DND-41 (cell line): ENCODE measurements around the gene SOX11.

Experiments
- ATAC-seq: fragments of 200-7000 bp; cut with Tn5 transposase; 3 replicates; pipeline ENCODE4 v1.9.1; 2021; ENCODE audit warnings: low read depth; ENCODE audit not compliant: insufficient read depth
- DNase-seq: peaks from one replicate; pipeline ENCODE4 v3.0.0-alpha.2; 2020
- H2AFZ ChIP-seq: 2 replicates; pipeline ENCODE4 v1.6.0; 2012; ENCODE audit warnings: low read depth, low read length
- H3K27ac ChIP-seq: 2 replicates; pipeline ENCODE4 v1.5.1; 2012; ENCODE audit warnings: low read length, inconsistent platforms
- H3K27me3 ChIP-seq: fragments of 200-600 bp; sonication (generic); 2 replicates; pipeline ENCODE4 v1.6.0; 2012; ENCODE audit warnings: low read length, mild to moderate bottlenecking, inconsistent platforms; ENCODE audit not compliant: insufficient read depth, poor library complexity
- H3K36me3 ChIP-seq: 2 replicates; pipeline ENCODE4 v1.5.1; 2012; ENCODE audit warnings: low read length, inconsistent platforms; ENCODE audit not compliant: insufficient read depth
- H3K4me1 ChIP-seq: 2 replicates; pipeline ENCODE4 v1.5.1; 2012; ENCODE audit warnings: mild to moderate bottlenecking, low read length; ENCODE audit not compliant: insufficient read depth
- H3K4me2 ChIP-seq: 2 replicates; pipeline ENCODE4 v1.6.0; 2012; ENCODE audit warnings: mild to moderate bottlenecking, moderate library complexity, low read length, inconsistent platforms; ENCODE audit not compliant: insufficient read depth
- H3K4me3 ChIP-seq, 2 experiments: fragments of 200-600 bp in 1 of 2; shearing (Covaris generic) in 1 of 2; 2 replicates each; pipeline ENCODE4 v1.5.1; 2012 to 2016; ENCODE audit warnings: inconsistent platforms in 2 of 2, low read length in 2 of 2, mild to moderate bottlenecking in 2 of 2, low read depth in 1 of 2, moderate library complexity in 1 of 2
- H3K79me2 ChIP-seq: 2 replicates; pipeline ENCODE4 v1.6.0; 2012; ENCODE audit warnings: low read length, inconsistent platforms; ENCODE audit not compliant: insufficient read depth
- H3K9ac ChIP-seq: 2 replicates; pipeline ENCODE4 v1.6.0; 2012; ENCODE audit warnings: low read depth, mild to moderate bottlenecking, inconsistent platforms, low read length, moderate library complexity
- H3K9me3 ChIP-seq: 2 replicates; pipeline ENCODE4 v1.5.1; 2012; ENCODE audit warnings: low read length, moderate library complexity, mild to moderate bottlenecking, inconsistent platforms; ENCODE audit not compliant: insufficient read depth, severe bottlenecking
- H4K20me1 ChIP-seq: 2 replicates; pipeline ENCODE4 v1.6.0; 2012; ENCODE audit warnings: low read length; ENCODE audit not compliant: insufficient read depth
- EZH2 ChIP-seq: IDR thresholded peaks from 3 replicates; pipeline ENCODE4 v1.6.1; 2012; ENCODE audit warnings: borderline replicate concordance, low read depth, mild to moderate bottlenecking, moderate library complexity, low read length, inconsistent platforms; ENCODE audit not compliant: severe bottlenecking
- TF ChIP-seq, protein P1 (sequence below): IDR thresholded peaks from 2 replicates; pipeline ENCODE4 v1.5.1; 2012; ENCODE audit warnings: borderline replicate concordance, low read length, moderate library complexity, mild to moderate bottlenecking; ENCODE audit not compliant: poor library complexity, severe bottlenecking; ENCODE audit errors: extremely low read depth

SOX11 gene

DNA sequence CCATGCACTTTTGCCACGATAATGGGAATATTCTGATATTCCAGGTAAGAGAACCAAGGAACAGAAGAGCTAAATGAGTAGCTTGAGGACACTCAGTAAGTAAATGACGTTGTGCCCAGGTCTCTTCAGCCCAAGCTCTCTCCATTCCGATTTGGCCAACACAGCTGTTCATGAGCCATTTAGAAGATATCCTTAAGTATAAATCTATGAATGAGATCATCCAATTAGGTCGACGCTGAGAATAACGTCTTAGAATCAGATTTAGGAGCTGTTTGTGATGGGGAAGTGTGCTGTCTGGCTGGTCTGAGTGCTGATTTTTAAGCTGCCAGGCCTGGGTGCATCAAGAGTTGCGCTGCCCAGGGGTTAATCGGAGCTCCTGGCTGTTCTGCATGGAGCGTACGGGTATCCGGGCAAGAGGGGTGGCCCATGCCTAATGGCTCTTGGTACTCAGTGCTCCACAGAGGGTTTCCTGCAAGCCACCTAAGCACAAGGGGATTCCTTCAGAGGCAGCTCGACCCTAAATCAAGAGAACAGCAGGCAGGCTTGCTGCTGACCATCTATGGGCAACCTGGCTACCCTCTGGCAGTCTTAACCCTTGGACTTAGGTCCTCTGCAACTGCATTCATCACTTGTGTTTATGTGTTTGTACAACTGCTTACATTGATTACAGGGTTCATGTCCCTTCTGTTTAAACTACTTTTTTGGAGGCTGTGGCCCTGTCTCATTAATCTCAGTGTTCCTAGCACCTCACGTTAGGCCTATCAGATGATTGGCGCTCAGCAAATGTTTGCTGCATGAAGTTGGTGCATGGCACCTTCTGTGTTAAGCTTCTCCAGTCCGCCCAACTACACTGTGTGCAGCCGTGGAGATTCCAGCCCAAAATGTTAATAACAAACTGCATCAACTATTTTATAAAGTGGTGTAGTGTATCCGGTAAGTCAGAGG lies 31.9 kb downstream of the SOX11 start:
- no peaks in the 10 kb centered on the region for H4K20me1 ChIP-seq
- H3K79me2 ChIP-seq: no peaks in the 10 kb centered on the region
- H3K9me3 ChIP-seq: no peaks in the 10 kb centered on the region
- H3K36me3 ChIP-seq: no peaks in the 10 kb centered on the region
- no peak overlapping the region for H3K4me3 ChIP-seq
- H2AFZ ChIP-seq: no peak overlapping the region
- no peak overlapping the region for H3K9ac ChIP-seq
- H3K4me2 ChIP-seq: no peak overlapping the region
- H3K27me3 ChIP-seq: no peaks in the 10 kb centered on the region
- no peak for ATAC-seq
- H3K27ac ChIP-seq: no peak overlapping the region
- TF ChIP-seq, protein P1, sequence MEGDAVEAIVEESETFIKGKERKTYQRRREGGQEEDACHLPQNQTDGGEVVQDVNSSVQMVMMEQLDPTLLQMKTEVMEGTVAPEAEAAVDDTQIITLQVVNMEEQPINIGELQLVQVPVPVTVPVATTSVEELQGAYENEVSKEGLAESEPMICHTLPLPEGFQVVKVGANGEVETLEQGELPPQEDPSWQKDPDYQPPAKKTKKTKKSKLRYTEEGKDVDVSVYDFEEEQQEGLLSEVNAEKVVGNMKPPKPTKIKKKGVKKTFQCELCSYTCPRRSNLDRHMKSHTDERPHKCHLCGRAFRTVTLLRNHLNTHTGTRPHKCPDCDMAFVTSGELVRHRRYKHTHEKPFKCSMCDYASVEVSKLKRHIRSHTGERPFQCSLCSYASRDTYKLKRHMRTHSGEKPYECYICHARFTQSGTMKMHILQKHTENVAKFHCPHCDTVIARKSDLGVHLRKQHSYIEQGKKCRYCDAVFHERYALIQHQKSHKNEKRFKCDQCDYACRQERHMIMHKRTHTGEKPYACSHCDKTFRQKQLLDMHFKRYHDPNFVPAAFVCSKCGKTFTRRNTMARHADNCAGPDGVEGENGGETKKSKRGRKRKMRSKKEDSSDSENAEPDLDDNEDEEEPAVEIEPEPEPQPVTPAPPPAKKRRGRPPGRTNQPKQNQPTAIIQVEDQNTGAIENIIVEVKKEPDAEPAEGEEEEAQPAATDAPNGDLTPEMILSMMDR: no peak
- TF ChIP-seq EZH2: no peak
- no peak for DNase-seq
- H3K4me1 ChIP-seq: no peaks in the 10 kb centered on the region

GRCh38 chr2:5725072-5725471 lies 32.9 kb downstream of the SOX11 start:
- Histone ChIP-seq H3K79me2 (no peaks in the 10 kb centered on the region), H3K4me1 (no peaks in the 10 kb centered on the region), H3K4me2 (no peak overlapping the region), H4K20me1 (no peaks in the 10 kb centered on the region), H3K4me3 (no peak overlapping the region), H3K36me3 (no peaks in the 10 kb centered on the region), H3K9me3 (no peaks in the 10 kb centered on the region), H2AFZ (no peak overlapping the region), H3K27ac (no peak overlapping the region), H3K27me3 (no peaks in the 10 kb centered on the region), H3K9ac (no peak overlapping the region)
- ATAC-seq (no peak), DNase-seq (no peak)
- TF ChIP-seq EZH2: no peak
- TF ChIP-seq, protein P1: no peak

DNA sequence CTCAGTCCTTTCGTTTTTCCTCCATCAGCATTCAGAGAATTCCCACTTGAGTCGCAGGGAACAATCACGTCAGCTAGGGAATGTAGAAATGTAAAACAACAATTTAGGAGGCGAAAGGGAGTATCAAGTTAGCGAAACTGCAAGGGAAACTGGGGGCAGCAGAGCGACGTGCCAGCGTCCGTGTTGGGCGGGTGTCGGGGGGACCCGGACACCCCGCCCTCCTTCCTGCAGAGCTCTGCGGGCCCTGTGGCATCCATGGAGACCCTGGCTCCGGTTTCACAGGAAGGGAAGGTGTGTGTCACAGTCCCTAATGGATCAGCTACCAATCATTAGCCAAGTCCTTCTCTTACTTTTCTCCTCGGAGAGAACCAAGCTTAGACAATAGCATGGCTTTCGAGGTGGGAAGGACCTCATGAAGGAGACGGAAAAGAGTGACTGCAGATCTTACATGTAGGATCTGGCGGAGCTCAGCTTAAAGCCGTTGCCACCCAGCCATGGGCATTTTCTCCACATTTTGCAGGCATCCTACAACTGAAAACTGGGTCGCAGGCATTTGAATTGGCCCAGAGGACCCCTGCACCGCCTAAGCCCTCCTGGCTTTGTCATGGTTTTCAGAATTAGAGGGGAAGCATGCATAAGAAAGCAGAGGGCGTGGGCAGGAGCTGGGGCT lies 33.7 kb downstream of the SOX11 start:
- H3K27ac ChIP-seq: no peak overlapping the region
- no peaks in the 10 kb centered on the region for H3K4me1 ChIP-seq
- H3K9me3 ChIP-seq: no peaks in the 10 kb centered on the region
- H2AFZ ChIP-seq: no peak overlapping the region
- H3K36me3 ChIP-seq: no peaks in the 10 kb centered on the region
- no peaks in the 10 kb centered on the region for H3K27me3 ChIP-seq
- H3K79me2 ChIP-seq: no peaks in the 10 kb centered on the region
- H3K4me3 ChIP-seq: no peak overlapping the region
- no peak for DNase-seq
- no peak overlapping the region for H3K9ac ChIP-seq
- no peak for ATAC-seq
- no peaks in the 10 kb centered on the region for H4K20me1 ChIP-seq
- TF ChIP-seq EZH2: no peak
- TF ChIP-seq, protein P1: no peak
- H3K4me2 ChIP-seq: no peak overlapping the region
